H1 (cell line): Measurements from ENCODE around the gene CXADR. TPM values are rescaled to one million over a fixed set of nuclear protein-coding genes. Genes with fewer than 3 reads are reported as not detected.

Experiments used
- CTCF ChIA-PET: fragments of 300-600 bp; sonication (Branson Sonifier 250); formaldehyde crosslinking; loops from one replicate; lab custom pipeline; 2021; ENCODE audit not compliant: partially characterized antibody; lab: Charles Lee
- POLR2A ChIA-PET: fragments of 300-600 bp; sonication (Branson Sonifier 250); formaldehyde crosslinking; loops from one replicate; lab custom pipeline; 2021; ENCODE audit warnings: inconsistent platforms; ENCODE audit not compliant: partially characterized antibody; lab: Charles Lee
- DNase-seq, 2 experiments: peaks; one replicate each; pipeline versions ENCODE4 v3.0.0 to v3.0.0-alpha.2; 2010 to 2022; ENCODE audit warnings: low spot score in 2 of 2, low read depth in 1 of 2, mixed read lengths in 1 of 2
- FAIRE-seq: peaks from 2 replicates; lab custom pipeline; 2011; peaks lifted over from hg19 to GRCh38; lab: Jason Lieb, UNC
- H2AFZ ChIP-seq: 2 replicates; pipeline ENCODE4 v1.8.1; 2012; ENCODE audit warnings: low read length, inconsistent platforms
- H2AK5ac ChIP-seq: 2 replicates; pipeline ENCODE4 v1.6.1; 2013; ENCODE audit warnings: low read depth, low read length
- H2BK120ac ChIP-seq: replicated peaks from 2 replicates; pipeline ENCODE3; 2013; ENCODE audit warnings: low read depth, low read length, inconsistent platforms
- H2BK12ac ChIP-seq: 2 replicates; pipeline ENCODE4 v1.6.1; 2013; ENCODE audit warnings: low read depth, low read length
- H2BK15ac ChIP-seq: 2 replicates; pipeline ENCODE4 v1.6.1; 2013; ENCODE audit warnings: low read length
- H2BK20ac ChIP-seq: 2 replicates; pipeline ENCODE4 v1.6.1; 2013; ENCODE audit warnings: low read length
- H2BK5ac ChIP-seq: 2 replicates; pipeline ENCODE4 v1.6.1; 2013; ENCODE audit warnings: low read depth, low read length
- H3K14ac ChIP-seq: 2 replicates; pipeline ENCODE4 v1.6.1; 2013; ENCODE audit warnings: inconsistent platforms; ENCODE audit not compliant: insufficient read length
- H3K18ac ChIP-seq: 2 replicates; pipeline ENCODE4 v1.6.1; 2013; ENCODE audit warnings: low read length; ENCODE audit errors: extremely low read depth
- H3K23ac ChIP-seq: 2 replicates; pipeline ENCODE4 v1.6.1; 2013; ENCODE audit warnings: inconsistent platforms; ENCODE audit not compliant: insufficient read length
- H3K23me2 ChIP-seq: 2 replicates; pipeline ENCODE4 v1.6.1; 2013; ENCODE audit warnings: low read depth, low read length
- H3K27ac ChIP-seq: 2 replicates; pipeline ENCODE4 v1.6.1; 2011; ENCODE audit warnings: low read depth, low read length, inconsistent platforms
- H3K27me3 ChIP-seq, 4 experiments: replicated peaks in 1 of 4; 1 replicate in 1 of 4; 2 replicates in 3 of 4; pipeline versions ENCODE4 v1.6.1 to v1.8.1; 2011 to 2013; ENCODE audit warnings: low read length in 3 of 4, mild to moderate bottlenecking in 3 of 4, inconsistent platforms in 2 of 4, mixed read lengths in 2 of 4, moderate library complexity in 1 of 4; ENCODE audit not compliant: control insufficient read depth in 3 of 4, insufficient read depth in 3 of 4; ENCODE audit errors: extremely low read depth in 1 of 4
- H3K36me3 ChIP-seq, 4 experiments: 2 replicates each; pipeline versions ENCODE4 v1.6.1 to v1.8.1; 2011 to 2013; ENCODE audit warnings: mild to moderate bottlenecking in 4 of 4, low read length in 3 of 4, moderate library complexity in 2 of 4, control low read depth in 1 of 4, inconsistent platforms in 1 of 4; ENCODE audit not compliant: insufficient read depth in 4 of 4, control insufficient read depth in 2 of 4
- H3K4ac ChIP-seq: replicated peaks from 2 replicates; pipeline ENCODE3; 2013; ENCODE audit warnings: low read length, low read depth, mixed read lengths, inconsistent platforms; ENCODE audit not compliant: insufficient read length
- H3K4me1 ChIP-seq, 4 experiments: replicated peaks in 1 of 4; 1 replicate in 1 of 4; 2 replicates in 3 of 4; pipeline versions ENCODE4 v1.6.1 to v1.8.1; 2011 to 2013; ENCODE audit warnings: low read length in 3 of 4, inconsistent platforms in 2 of 4, mixed read lengths in 1 of 4; ENCODE audit not compliant: insufficient read depth in 4 of 4, control insufficient read depth in 3 of 4
- H3K4me2 ChIP-seq, 2 experiments: 2 replicates each; pipeline versions ENCODE4 v1.6.1 to v1.8.1; 2011 to 2013; ENCODE audit warnings: low read depth in 2 of 2, low read length in 2 of 2, control low read depth in 1 of 2, inconsistent platforms in 1 of 2, mild to moderate bottlenecking in 1 of 2; ENCODE audit not compliant: insufficient read depth in 1 of 2
- H3K4me3 ChIP-seq, 4 experiments: fragments of 200-600, 300-600 bp in 1 of 4; sonication (generic), shearing (Covaris generic), sonication (Bioruptor Twin) in 1 of 4; 2 replicates each; pipeline versions ENCODE4 v1.5.1 to v1.8.1; 2011 to 2016; ENCODE audit warnings: low read length in 4 of 4, low read depth in 3 of 4, control low read depth in 2 of 4, inconsistent platforms in 2 of 4, mild to moderate bottlenecking in 2 of 4, mixed read lengths in 1 of 4, moderate library complexity in 1 of 4; ENCODE audit not compliant: insufficient read depth in 2 of 4; ENCODE audit errors: extremely low read depth in 1 of 4
- H3K56ac ChIP-seq: replicated peaks from 2 replicates; pipeline ENCODE3; 2013; ENCODE audit warnings: low read depth, mild to moderate bottlenecking, mixed read lengths, low read length, inconsistent platforms; ENCODE audit not compliant: insufficient read length
- H3K79me1 ChIP-seq: 2 replicates; pipeline ENCODE4 v1.6.1; 2013; ENCODE audit warnings: low read depth, low read length, control low read depth
- H3K79me2 ChIP-seq, 2 experiments: 2 replicates each; pipeline versions ENCODE4 v1.6.1 to v1.8.1; 2012 to 2013; ENCODE audit warnings: low read length in 2 of 2, mild to moderate bottlenecking in 2 of 2, inconsistent platforms in 1 of 2; ENCODE audit not compliant: insufficient read depth in 2 of 2, control insufficient read depth in 1 of 2
- H3K9ac ChIP-seq, 4 experiments: replicated peaks in 1 of 4; 1 replicate in 1 of 4; 2 replicates in 3 of 4; pipeline versions ENCODE4 v1.6.1 to v1.8.1; 2011 to 2013; ENCODE audit warnings: low read depth in 3 of 4, low read length in 3 of 4, control low read depth in 2 of 4, mild to moderate bottlenecking in 2 of 4, moderate library complexity in 2 of 4, inconsistent platforms in 1 of 4; ENCODE audit errors: extremely low read depth in 1 of 4
- H3K9me3 ChIP-seq, 2 experiments: 2 replicates each; pipeline versions ENCODE4 v1.6.1 to v1.8.1; 2012 to 2013; ENCODE audit warnings: mild to moderate bottlenecking in 2 of 2, moderate library complexity in 2 of 2, control low read depth in 1 of 2, inconsistent platforms in 1 of 2, low read depth in 1 of 2, low read length in 1 of 2, mixed read lengths in 1 of 2; ENCODE audit not compliant: insufficient read depth in 2 of 2
- H4K20me1 ChIP-seq, 2 experiments: replicated peaks in 1 of 2; 2 replicates each; pipeline versions ENCODE3 to v1.8.1; 2011 to 2013; ENCODE audit warnings: inconsistent platforms in 2 of 2, low read length in 2 of 2, mild to moderate bottlenecking in 1 of 2; ENCODE audit not compliant: insufficient read depth in 2 of 2, control insufficient read depth in 1 of 2
- H4K5ac ChIP-seq: 2 replicates; pipeline ENCODE4 v1.6.1; 2013; ENCODE audit warnings: low read length, low read depth, mixed read lengths, inconsistent platforms; ENCODE audit not compliant: insufficient read length
- H4K8ac ChIP-seq: 2 replicates; pipeline ENCODE4 v1.8.0; 2013; ENCODE audit warnings: mild to moderate bottlenecking, moderate library complexity, low read length, inconsistent platforms; ENCODE audit not compliant: insufficient read depth; ENCODE audit errors: extremely low read depth
- H4K91ac ChIP-seq: replicated peaks from 2 replicates; pipeline ENCODE3; 2013; ENCODE audit warnings: low read length, mixed read lengths, inconsistent platforms; ENCODE audit not compliant: insufficient read length
- BACH1 ChIP-seq: IDR thresholded peaks from 2 replicates; pipeline ENCODE4 v1.6.1; 2012; ENCODE audit warnings: low read length, improper control_type of control experiment
- CTCF ChIP-seq, 3 experiments: IDR thresholded peaks; 1 replicate in 2 of 3; 2 replicates in 1 of 3; pipeline versions ENCODE4 v1.5.1 to v1.6.1; 2011; ENCODE audit warnings: low read length in 3 of 3, mild to moderate bottlenecking in 3 of 3, inconsistent platforms in 2 of 3, low read depth in 1 of 3, moderate library complexity in 1 of 3; ENCODE audit not compliant: insufficient read depth in 1 of 3; ENCODE audit errors: control extremely low read depth in 1 of 3
- JUN ChIP-seq: IDR thresholded peaks from 2 replicates; pipeline ENCODE4 v1.6.1; 2011; ENCODE audit warnings: low read depth, mild to moderate bottlenecking, improper control_type of control experiment, low read length
- RFX5 ChIP-seq: IDR thresholded peaks from 2 replicates; pipeline ENCODE4 v1.6.1; 2011; ENCODE audit warnings: low read depth, low read length, improper control_type of control experiment, borderline replicate concordance
- RNF2 ChIP-seq: fragments of 200-900, 300-1000 bp; sonication (generic); IDR thresholded peaks from 2 replicates; pipeline ENCODE4 v1.7.1; 2016; ENCODE audit warnings: borderline replicate concordance, low read depth, mild to moderate bottlenecking, antibody characterized with exemption, low read length; ENCODE audit not compliant: poor library complexity, severe bottlenecking; ENCODE audit errors: missing control alignments
- TAF1 ChIP-seq: IDR thresholded peaks from 2 replicates; pipeline ENCODE4 v1.6.1; 2011; ENCODE audit warnings: mild to moderate bottlenecking, low read depth, low read length
- WGBS, 2 experiments: shearing (Covaris generic) in 1 of 2; methylation state at CpG; one replicate each; pipeline versions ENCODE4 v1.1.6 to v1.1.7; 2013 to 2015; ENCODE audit warnings: low lambda C conversion rate in 2 of 2, mixed read lengths in 2 of 2, inconsistent platforms in 1 of 2, low coverage in 1 of 2, missing lambda C conversion rate in 1 of 2; ENCODE audit not compliant: insufficient replicate concordance in 2 of 2, insufficient coverage in 1 of 2, insufficient read length in 1 of 2; ENCODE audit errors: extremely low coverage in 1 of 2, missing lambda C conversion rate in 1 of 2; 5-methylcytosine and 5-hydroxymethylcytosine counted together
- polyA plus RNA-seq, 7 experiments: library from polyadenylated mRNA; depleted of rRNA in 3 of 7; stranded (reverse) in 5 of 7; unstranded in 2 of 7; fragments of >200 nt in 5 of 7; fragments of 200-250 nt in 2 of 7; gene quantifications; 1 replicate in 5 of 7; 2 replicates in 1 of 7; 4 replicates in 1 of 7; pipeline versions ENCODE4 v1.2.1 to v1.2.3, GENCODE V29; 2011 to 2013; ENCODE audit warnings: missing spikeins in 2 of 7, mixed read lengths in 2 of 7
- total RNA-seq: library from RNA; stranded (reverse); fragmentation: NEBNext Ultra II Directional; extraction: Animal tissue kit (Norgen Biotek cat#: 25700); gene quantifications from 2 replicates; pipeline ENCODE4 v1.2.1, GENCODE V29; 2021

The CXADR gene
- total and polyA plus RNA-seq, 2 of the 8 experiments (the other 6 are each of a cell fraction or from before 2014, with no cell fraction given), result 45.6 to 145 TPM

GRCh38 chr21:17578162-17578561 lies 65.3 kb downstream of the CXADR start:
- 100% methylated on average over 2 of the region's 2 CpGs; no CpG with 5 or more reads in 1 of the 2 experiments for WGBS, 2 experiments
- Histone ChIP-seq H3K4me3 (no peak overlapping the region), H3K27ac (no peak overlapping the region), H4K5ac (no peak overlapping the region), H2AK5ac (no peak overlapping the region), H4K8ac (no peak overlapping the region), H3K14ac (no peak overlapping the region), H2BK5ac (no peak overlapping the region), H2BK120ac (no peak overlapping the region), H4K91ac (no peak overlapping the region), H3K36me3 (no peaks in the 10 kb centered on the region), H4K20me1 (peaks cover 0 to 2% of the 10 kb centered on the region in 2 experiments), H3K9ac (no peak overlapping the region), H3K23me2 (no peaks in the 10 kb centered on the region), H3K4ac (no peak overlapping the region), H3K4me1 (no peaks in the 10 kb centered on the region), H2BK12ac (no peak overlapping the region), H3K79me2 (no peaks in the 10 kb centered on the region; a peak in 2 of 4 replicates), H3K23ac (no peak overlapping the region), H3K9me3 (no peaks in the 10 kb centered on the region), H3K18ac (no peak overlapping the region), H2AFZ (no peak overlapping the region), H3K4me2 (no peak overlapping the region), H3K27me3 (no peaks in the 10 kb centered on the region), H3K56ac (no peak overlapping the region), H2BK15ac (no peak overlapping the region), H2BK20ac (no peak overlapping the region), H3K79me1 (no peaks in the 10 kb centered on the region)
- FAIRE-seq (no peak), DNase-seq (no peak)
- CTCF ChIA-PET, result no interaction called here
- POLR2A ChIA-PET, result no interaction called here
- TF ChIP-seq BACH1 (no peak), RNF2 (no peak), JUN (no peak), RFX5 (no peak), TAF1 (no peak), CTCF (IDR thresholded peaks at IDR 0.05; ENCODE audit: control extremely low read depth in 1 of 3, insufficient read depth in 1 of 3, low read depth in 1 of 3, low read length in 3 of 3) (no peak)
